ENCODE measurements around the gene HUS1B.
"Not testable (repeated sequence)": the region's sequence is repeated elsewhere in the genome, so short reads cannot be mapped to it uniquely, and the experiment has no call there.

Gene HUS1B

GRCh38 chr6:677919-678318 is 21.0 kb upstream of the HUS1B start:
- TF ChIP-seq POLR2A (IDR thresholded peaks at IDR 0.05; ENCODE audit: extremely low read depth, insufficient read length) (no peak), MYC (IDR thresholded peaks at IDR 0.05; ENCODE audit: low read depth, low read length) (no peak), CTCF (IDR thresholded peaks at IDR 0.05; ENCODE audit: low read depth, low read length) (no peak), MAX (IDR thresholded peaks at IDR 0.05; ENCODE audit: low read depth, low read length) (no peak)

GRCh38 chr6:674956-675355 is 18.1 kb upstream of the HUS1B start:
- TF ChIP-seq MYC (IDR thresholded peaks at IDR 0.05; ENCODE audit: low read depth, low read length) (no peak), MAX (IDR thresholded peaks at IDR 0.05; ENCODE audit: low read depth, low read length) (no peak), POLR2A (IDR thresholded peaks at IDR 0.05; ENCODE audit: extremely low read depth, insufficient read length) (no peak), CTCF (IDR thresholded peaks at IDR 0.05; ENCODE audit: low read depth, low read length) (no peak)
- no peak for DNase-seq (ENCODE audit: low read depth)
- no peak overlapping the region for H3K4me3 ChIP-seq (ENCODE audit: low read depth, low read length)

More at GRCh38 chr6:677919-678318, 21.0 kb upstream of the HUS1B start:
- no peak for DNase-seq (ENCODE audit: low read depth)
- H3K4me3 ChIP-seq (ENCODE audit: low read depth, low read length), result no peak overlapping the region

GRCh38 chr6:674406-674805 is 17.5 kb upstream of the HUS1B start:
- TF ChIP-seq MYC (IDR thresholded peaks at IDR 0.05; ENCODE audit: low read depth, low read length) (no peak), POLR2A (IDR thresholded peaks at IDR 0.05; ENCODE audit: extremely low read depth, insufficient read length) (no peak)
- DNase-seq (ENCODE audit: low read depth), result no peak
- H3K4me3 ChIP-seq (ENCODE audit: low read depth, low read length), result no peak overlapping the region

- DNase-seq (ENCODE audit: low read depth), result no peak
- TF ChIP-seq MAX (IDR thresholded peaks at IDR 0.05; ENCODE audit: low read depth, low read length), result no peak
- no peak for TF ChIP-seq POLR2A (IDR thresholded peaks at IDR 0.05; ENCODE audit: extremely low read depth, insufficient read length)
- no peak for TF ChIP-seq MYC (IDR thresholded peaks at IDR 0.05; ENCODE audit: low read depth, low read length)
- TF ChIP-seq CTCF (IDR thresholded peaks at IDR 0.05; ENCODE audit: low read depth, low read length), result no peak
- H3K4me3 ChIP-seq (ENCODE audit: low read depth, low read length), result no peak overlapping the region
Measured at GRCh38 chr6:667253-667927, 10.5 kb upstream of the HUS1B start.

GRCh38 chr6:665403-666267 is 8.7 kb upstream of the HUS1B start:
- DNase-seq (ENCODE audit: low read depth), result no peak
- TF ChIP-seq CTCF (IDR thresholded peaks at IDR 0.05; ENCODE audit: low read depth, low read length) (no peak), POLR2A (IDR thresholded peaks at IDR 0.05; ENCODE audit: extremely low read depth, insufficient read length) (no peak), MYC (IDR thresholded peaks at IDR 0.05; ENCODE audit: low read depth, low read length) (no peak), MAX (IDR thresholded peaks at IDR 0.05; ENCODE audit: low read depth, low read length) (no peak)

GRCh38 chr6:663788-664187 is 6.9 kb upstream of the HUS1B start:
- not testable (repeated sequence) for H3K4me3 ChIP-seq (ENCODE audit: low read depth, low read length); DNase-seq (ENCODE audit: low read depth)

More at GRCh38 chr6:665403-666267, 8.7 kb upstream of the HUS1B start:
- no peak overlapping the region for H3K4me3 ChIP-seq (ENCODE audit: low read depth, low read length)
